Measurements from ENCODE around the gene PARD3B.

PARD3B gene

DNA sequence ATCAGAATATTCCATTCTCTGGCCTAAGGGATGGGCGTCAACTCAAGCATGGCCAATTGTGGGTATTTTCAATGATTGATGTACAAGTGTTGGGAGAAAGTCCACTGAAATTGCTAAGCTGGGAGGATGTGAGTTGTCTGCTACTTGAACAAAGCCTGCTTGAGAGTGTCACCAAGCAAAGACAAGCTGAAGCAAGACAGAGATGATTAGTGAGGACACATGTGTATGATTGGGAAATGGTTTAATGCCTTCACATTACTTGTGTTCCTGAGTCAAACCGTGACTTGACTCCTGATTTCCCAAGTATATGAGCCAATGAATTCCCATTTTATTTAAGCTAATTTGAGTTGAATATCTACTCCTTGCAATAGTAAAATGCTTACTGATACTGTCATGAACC lies 1113.3 kb downstream of the PARD3B start:
- CTCF ChIA-PET: interaction anchor here (1.5 kb wide), 1 partner anchor 17 kb away, joined by 3 read pairs; no protein-coding TSS in a partner anchor

GRCh38 chr2:205659922-205660321 lies 1114.6 kb downstream of the PARD3B start:
- ChIA-PET POLR2A (interaction anchor here (0.6 kb wide), 1 partner anchor 46 kb away, joined by 3 read pairs; no protein-coding TSS in a partner anchor), CTCF (interaction anchor here (0.6 to 1.5 kb wide), 2 partner anchors 14 to 16 kb away, joined by 3 read pairs; no protein-coding TSS in a partner anchor)
- no peak for TF ChIP-seq ELF4 (IDR thresholded peaks at IDR 0.05)
- no peak for TF ChIP-seq CTBP1 (IDR thresholded peaks at IDR 0.05; ENCODE audit: borderline replicate concordance)
- no peak for TF ChIP-seq FOXM1 (IDR thresholded peaks at IDR 0.05; ENCODE audit: borderline replicate concordance)
- TF ChIP-seq PKNOX1 (IDR thresholded peaks at IDR 0.05): no peak
- TF ChIP-seq ARNT (IDR thresholded peaks at IDR 0.05): no peak
- TF ChIP-seq SP1 (IDR thresholded peaks at IDR 0.05): no peak
- TF ChIP-seq L3MBTL2 (conservative IDR thresholded peaks at IDR 0.05): no peak
- TF ChIP-seq LEF1 (IDR thresholded peaks at IDR 0.05; ENCODE audit: borderline replicate concordance): no peak
- no peak for TF ChIP-seq FOXK2 (IDR thresholded peaks at IDR 0.05)
- TF ChIP-seq SUZ12 (IDR thresholded peaks at IDR 0.05): no peak
- no peak for TF ChIP-seq ZNF384 (IDR thresholded peaks at IDR 0.05)
- TF ChIP-seq NFRKB (IDR thresholded peaks at IDR 0.05): no peak
- TF ChIP-seq FOXA1 (IDR thresholded peaks at IDR 0.05): no peak
- no peak for DNase-seq (ENCODE audit: extremely low spot score)

More for the DNA sequence above, 1113.3 kb downstream of the PARD3B start:
- TF ChIP-seq PKNOX1 (IDR thresholded peaks at IDR 0.05): no peak
- TF ChIP-seq NFRKB (IDR thresholded peaks at IDR 0.05): no peak
- TF ChIP-seq FOXK2 (IDR thresholded peaks at IDR 0.05): no peak
- no peak for TF ChIP-seq LEF1 (IDR thresholded peaks at IDR 0.05; ENCODE audit: borderline replicate concordance)
- TF ChIP-seq FOXM1 (IDR thresholded peaks at IDR 0.05; ENCODE audit: borderline replicate concordance): no peak
- no peak for TF ChIP-seq L3MBTL2 (conservative IDR thresholded peaks at IDR 0.05)
- TF ChIP-seq BHLHE40 (IDR thresholded peaks at IDR 0.05; ENCODE audit: borderline replicate concordance): no peak
- TF ChIP-seq CTBP1 (IDR thresholded peaks at IDR 0.05; ENCODE audit: borderline replicate concordance): no peak
- TF ChIP-seq SUZ12 (IDR thresholded peaks at IDR 0.05): no peak
- TF ChIP-seq HDGF (IDR thresholded peaks at IDR 0.05; ENCODE audit: borderline replicate concordance): no peak
- no peak for TF ChIP-seq ARNT (IDR thresholded peaks at IDR 0.05)
- no peak for TF ChIP-seq TARDBP (IDR thresholded peaks at IDR 0.05)
- TF ChIP-seq SP1 (IDR thresholded peaks at IDR 0.05): no peak
- no peak for TF ChIP-seq ELF4 (IDR thresholded peaks at IDR 0.05)
- TF ChIP-seq ZNF384 (IDR thresholded peaks at IDR 0.05): no peak
- POLR2A ChIA-PET: no interaction called here
- DNase-seq (ENCODE audit: extremely low spot score): no peak

- DNase-seq (ENCODE audit: extremely low spot score): no peak
- TF ChIP-seq FOXK2 (IDR thresholded peaks at IDR 0.05) (no peak), ARNT (IDR thresholded peaks at IDR 0.05) (no peak), BHLHE40 (IDR thresholded peaks at IDR 0.05; ENCODE audit: borderline replicate concordance) (no peak), PKNOX1 (IDR thresholded peaks at IDR 0.05) (no peak), TARDBP (IDR thresholded peaks at IDR 0.05) (no peak), ZNF384 (IDR thresholded peaks at IDR 0.05) (no peak), ELF4 (IDR thresholded peaks at IDR 0.05) (no peak), L3MBTL2 (conservative IDR thresholded peaks at IDR 0.05) (no peak)
- POLR2A ChIA-PET: no interaction called here
- CTCF ChIA-PET: no interaction called here
These were observed 1115.3 kb downstream of the PARD3B start for GRCh38 chr2:205660521-205661124.

GRCh38 chr2:205661281-205661680 lies 1116.0 kb downstream of the PARD3B start:
- DNase-seq (ENCODE audit: extremely low spot score): no peak
- CTCF ChIA-PET: no interaction called here
- POLR2A ChIA-PET: no interaction called here
- TF ChIP-seq FOXA1 (IDR thresholded peaks at IDR 0.05) (no peak), NFRKB (IDR thresholded peaks at IDR 0.05) (no peak)

DNA sequence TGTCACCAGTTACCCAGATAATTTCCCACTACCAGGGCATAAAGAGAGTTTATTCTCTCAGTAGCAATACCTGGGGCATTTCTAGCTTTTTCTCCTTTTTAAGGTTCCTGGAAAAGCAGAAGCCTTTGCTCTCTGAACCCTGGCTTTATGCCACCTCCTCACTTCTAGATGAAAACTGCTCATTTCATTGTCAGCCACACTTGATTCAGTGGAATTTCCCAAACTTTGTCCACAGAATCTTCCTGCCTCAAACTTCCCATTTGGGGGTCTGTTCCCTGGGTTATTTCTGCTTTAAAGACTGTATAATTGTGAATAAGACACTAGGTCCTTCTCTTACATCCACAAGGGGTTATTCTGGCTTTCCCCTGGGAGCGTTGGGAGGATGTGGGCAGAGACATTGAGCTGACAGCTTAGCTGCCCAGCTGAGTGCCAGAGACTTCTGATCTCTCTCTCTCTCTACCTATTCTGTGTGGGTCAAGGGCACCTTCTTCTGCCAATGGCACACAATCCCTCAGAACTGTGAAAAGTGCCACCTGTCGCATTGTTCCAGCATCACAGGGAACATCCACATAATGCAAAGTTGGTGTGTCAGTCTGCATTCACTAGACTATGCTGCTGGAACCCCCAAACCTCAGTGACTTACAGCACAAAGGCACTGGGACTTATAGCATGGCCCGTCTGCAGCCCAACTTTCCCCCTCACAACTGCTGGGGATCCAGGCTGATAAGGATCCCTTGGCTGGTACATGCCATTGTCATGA lies 1117.1 kb downstream of the PARD3B start:
- DNase-seq (ENCODE audit: extremely low spot score): no peak
- POLR2A ChIA-PET: no interaction called here
- CTCF ChIA-PET: no interaction called here
- TF ChIP-seq BHLHE40 (IDR thresholded peaks at IDR 0.05; ENCODE audit: borderline replicate concordance) (no peak), ARNT (IDR thresholded peaks at IDR 0.05) (no peak), ELF4 (IDR thresholded peaks at IDR 0.05) (no peak), FOXM1 (IDR thresholded peaks at IDR 0.05; ENCODE audit: borderline replicate concordance) (no peak), TARDBP (IDR thresholded peaks at IDR 0.05) (no peak), HDGF (IDR thresholded peaks at IDR 0.05; ENCODE audit: borderline replicate concordance) (no peak), LEF1 (IDR thresholded peaks at IDR 0.05; ENCODE audit: borderline replicate concordance) (no peak), NFRKB (IDR thresholded peaks at IDR 0.05) (no peak), SUZ12 (IDR thresholded peaks at IDR 0.05) (no peak)

DNA sequence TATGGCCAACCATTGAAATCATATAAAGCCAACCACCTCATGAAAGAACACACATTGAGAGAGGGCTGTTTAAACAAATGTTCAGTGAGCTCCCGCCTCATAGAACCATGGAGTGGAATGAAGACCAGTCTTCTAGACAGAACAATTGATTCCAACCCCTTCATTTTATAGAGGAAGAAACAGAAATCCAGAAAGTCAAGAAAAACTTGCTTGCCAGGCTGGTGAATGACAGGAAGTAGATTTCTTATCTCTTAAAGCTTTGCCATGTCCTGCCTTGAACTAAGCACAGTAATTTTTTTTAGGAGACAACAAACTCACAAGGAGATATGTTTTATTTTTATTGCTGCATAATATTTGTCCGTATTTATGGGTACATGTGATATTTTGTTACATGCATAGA lies 1120.5 kb downstream of the PARD3B start:
- TF ChIP-seq HDGF (IDR thresholded peaks at IDR 0.05; ENCODE audit: borderline replicate concordance) (no peak), PKNOX1 (IDR thresholded peaks at IDR 0.05) (no peak), BHLHE40 (IDR thresholded peaks at IDR 0.05; ENCODE audit: borderline replicate concordance) (no peak), ARNT (IDR thresholded peaks at IDR 0.05) (no peak), FOXA1 (IDR thresholded peaks at IDR 0.05) (no peak), SUZ12 (IDR thresholded peaks at IDR 0.05) (no peak)
- POLR2A ChIA-PET: no interaction called here
- CTCF ChIA-PET: interaction anchor here (0.6 kb wide), 1 partner anchor 794 kb away, joined by 4 read pairs; no protein-coding TSS in a partner anchor

More for the DNA sequence above, 1120.5 kb downstream of the PARD3B start:
- DNase-seq (ENCODE audit: extremely low spot score): no peak
